Urothelium cell line (cell line): ENCODE results near the gene FAM25C.
"Not testable (repeated sequence)": the region's sequence is repeated elsewhere in the genome, so short reads cannot be mapped to it uniquely, and the experiment has no call there.

Experiments used
- DNase-seq: peaks from one replicate; pipeline ENCODE4 v3.0.0; 2011; ENCODE audit warnings: low spot score, mixed read lengths
- FAIRE-seq: peaks from 2 replicates; lab custom pipeline; 2011; peaks lifted over from hg19 to GRCh38; lab: Jason Lieb, UNC

Gene FAM25C

GRCh38 chr10:47999691-48000090 is at the start of gene FAM25C:
Gene FAM25C (minus strand): TSS chr10:47999791. CDS start chr10:47999765, 26 bp downstream.
- not testable (repeated sequence) for DNase-seq, FAIRE-seq

DNA sequence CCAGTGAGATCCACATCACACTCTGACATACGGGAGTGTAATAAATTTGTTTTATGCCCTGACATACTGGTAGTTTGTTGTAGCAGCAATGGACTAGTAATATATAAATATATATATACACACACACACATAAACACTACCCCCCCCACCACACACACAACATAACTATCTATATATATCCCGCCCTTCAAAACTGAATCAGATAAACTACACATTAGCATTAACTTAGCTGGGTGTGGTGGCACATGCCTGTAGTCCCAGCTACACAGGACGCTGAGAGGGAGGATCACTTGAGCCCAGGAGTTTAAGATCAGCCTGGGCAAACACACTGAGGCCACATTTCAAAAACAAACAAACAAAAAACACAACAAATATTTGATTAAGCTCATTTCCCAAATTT is 45.0 kb upstream of the FAM25C start:
- not testable (repeated sequence) for FAIRE-seq, DNase-seq

DNA sequence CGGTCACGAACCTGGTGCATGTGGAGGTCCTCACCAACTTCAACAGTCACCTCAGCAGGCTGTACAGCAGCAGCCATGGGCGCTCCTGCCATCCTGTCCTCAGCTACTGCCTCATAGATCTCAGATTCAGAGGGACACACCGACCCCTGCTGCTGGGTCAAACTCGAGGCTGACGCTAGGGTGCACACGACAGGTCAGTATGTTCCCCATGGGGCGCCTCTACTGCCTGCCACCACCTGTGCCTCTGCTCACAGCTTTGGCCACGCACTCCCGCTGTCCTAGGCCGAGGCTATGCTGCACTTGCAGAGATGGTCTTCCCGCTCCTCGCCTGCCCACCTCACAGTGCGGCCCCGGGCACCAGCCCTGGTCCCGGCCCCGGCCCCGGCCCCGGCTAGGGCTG is 31.8 kb upstream of the FAM25C start:
- FAIRE-seq, DNase-seq: not testable (repeated sequence)

GRCh38 chr10:48002306-48002705 is 2.7 kb upstream of the FAM25C start:
- not testable (repeated sequence) for FAIRE-seq, DNase-seq

GRCh38 chr10:47994045-47994444 is 5.5 kb downstream of the FAM25C start:
- DNase-seq, FAIRE-seq: not testable (repeated sequence)

DNA sequence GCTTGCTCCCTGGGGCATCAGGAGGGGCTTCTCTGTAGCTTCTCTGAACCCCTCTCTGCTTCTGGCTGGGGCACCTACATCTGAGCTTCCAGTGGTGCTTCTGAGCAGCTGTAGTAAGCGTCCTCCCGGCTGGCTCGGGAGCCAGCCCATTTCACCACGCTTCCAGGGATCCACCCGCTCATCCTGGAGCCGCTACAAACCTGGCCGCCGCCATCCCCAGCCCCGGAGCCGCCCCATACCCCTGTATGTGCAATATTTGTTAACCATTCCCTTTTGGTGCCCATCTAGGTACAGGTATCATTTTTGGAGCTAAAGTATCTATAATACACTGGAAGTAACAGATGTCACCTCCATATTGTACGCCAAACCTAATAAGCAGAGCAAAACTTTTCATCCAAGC is 7.0 kb downstream of the FAM25C start:
- DNase-seq, FAIRE-seq: not testable (repeated sequence)

- not testable (repeated sequence) for DNase-seq, FAIRE-seq
These were observed 7.9 kb downstream of the FAM25C start for GRCh38 chr10:47991706-47992105.

DNA sequence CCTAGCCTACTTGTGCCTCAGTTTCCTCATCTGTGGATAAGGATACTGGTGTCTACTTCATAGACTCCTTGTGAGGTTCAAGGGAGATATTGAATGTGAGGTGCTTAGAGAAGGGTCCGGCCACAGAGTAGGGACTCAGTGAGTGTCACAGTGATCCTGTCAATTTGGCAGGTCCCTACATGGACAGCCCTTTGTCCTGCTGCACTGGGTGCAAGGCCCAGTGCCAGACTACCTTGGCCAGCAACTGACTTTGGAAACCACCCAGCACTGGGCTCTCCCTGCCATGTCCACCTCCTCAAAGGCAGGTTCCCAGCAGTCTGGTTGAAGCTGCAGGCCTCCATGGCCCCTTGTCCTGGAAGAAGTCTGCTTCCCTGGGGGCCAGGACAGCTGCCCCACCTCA is 9.5 kb downstream of the FAM25C start:
- DNase-seq = not testable (repeated sequence)

DNA sequence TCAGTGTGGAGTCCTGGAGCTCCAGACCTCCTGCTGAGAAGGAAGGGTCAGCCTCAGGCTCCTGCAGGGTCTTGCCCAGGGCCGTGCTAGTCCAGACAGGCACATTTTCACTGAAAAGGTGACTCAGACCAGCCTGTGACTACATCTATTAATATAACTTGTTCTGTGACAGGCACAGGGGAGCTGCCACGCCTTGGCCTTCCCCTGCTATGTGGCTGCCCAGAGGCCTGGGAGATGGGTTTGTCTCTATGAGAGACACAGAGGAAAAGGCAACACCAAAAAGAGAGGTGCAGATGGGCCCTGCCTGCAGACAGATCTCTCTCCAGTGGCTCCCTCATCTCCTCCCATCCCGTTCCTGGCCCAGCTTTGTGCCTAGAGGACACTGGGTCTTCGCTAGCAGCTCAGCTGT is 10.0 kb downstream of the FAM25C start:
- not testable (repeated sequence) for FAIRE-seq, DNase-seq

More for the DNA sequence above, 9.5 kb downstream of the FAM25C start:
- not testable (repeated sequence) for FAIRE-seq

- peak; percentile 37 for DNase-seq
- FAIRE-seq = not testable (repeated sequence)
These were observed 10.7 kb downstream of the FAM25C start for GRCh38 chr10:47988718-47989541.

- not testable (repeated sequence) for FAIRE-seq, DNase-seq
These were observed 11.6 kb downstream of the FAM25C start for GRCh38 chr10:47987952-47988351.

- not testable (repeated sequence) for FAIRE-seq
These were observed 13.0 kb downstream of the FAM25C start for GRCh38 chr10:47986413-47987230.

DNA sequence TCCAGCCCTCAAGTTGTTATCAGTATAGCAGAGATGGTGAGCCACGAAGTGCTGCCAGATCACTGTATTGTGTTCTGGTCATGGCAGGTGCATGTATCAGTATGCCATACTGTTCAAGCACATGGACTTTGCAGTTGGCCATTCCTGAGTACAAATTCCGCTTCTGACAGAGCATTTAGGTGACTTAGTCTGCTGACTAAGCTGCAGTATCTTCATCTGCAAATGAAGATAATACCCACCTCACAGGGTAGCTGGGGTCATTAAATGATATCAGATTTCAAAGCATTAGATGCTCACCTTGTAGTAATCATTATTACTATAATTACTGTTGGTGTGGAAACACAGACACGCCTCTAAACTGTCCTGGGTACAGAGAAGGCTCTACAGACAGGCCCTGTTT is 24.2 kb downstream of the FAM25C start:
- FAIRE-seq, DNase-seq: not testable (repeated sequence)

More at GRCh38 chr10:47986413-47987230, 13.0 kb downstream of the FAM25C start:
- DNase-seq = not testable (repeated sequence)

GRCh38 chr10:47973131-47973530 is 26.5 kb downstream of the FAM25C start:
- not testable (repeated sequence) for FAIRE-seq, DNase-seq

DNA sequence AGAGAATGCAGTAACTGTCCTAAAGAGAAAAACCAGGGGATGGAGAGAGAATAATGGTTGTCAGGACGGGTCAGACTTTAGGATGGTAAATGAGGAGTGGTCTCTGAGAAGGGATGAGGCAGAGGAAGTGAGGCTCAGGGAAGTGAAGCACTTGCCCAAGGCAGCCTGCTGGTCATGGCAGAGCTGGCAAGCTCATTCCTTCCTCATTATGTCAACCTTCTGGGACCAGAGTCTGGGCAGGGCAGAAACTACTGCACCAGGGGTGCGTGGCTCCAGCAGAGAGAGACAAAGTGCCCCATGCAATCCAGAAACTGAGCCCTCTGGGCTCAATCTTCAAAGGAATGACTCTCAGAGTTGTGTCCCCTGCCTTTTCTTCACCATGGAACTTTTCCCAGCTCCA is 27.5 kb downstream of the FAM25C start:
- not testable (repeated sequence) for FAIRE-seq

GRCh38 chr10:47971598-47971997 is 28.0 kb downstream of the FAM25C start:
- not testable (repeated sequence) for DNase-seq, FAIRE-seq

More for the DNA sequence above, 27.5 kb downstream of the FAM25C start:
- DNase-seq = not testable (repeated sequence)

GRCh38 chr10:47970047-47970446 is 29.5 kb downstream of the FAM25C start:
- not testable (repeated sequence) for DNase-seq, FAIRE-seq

DNA sequence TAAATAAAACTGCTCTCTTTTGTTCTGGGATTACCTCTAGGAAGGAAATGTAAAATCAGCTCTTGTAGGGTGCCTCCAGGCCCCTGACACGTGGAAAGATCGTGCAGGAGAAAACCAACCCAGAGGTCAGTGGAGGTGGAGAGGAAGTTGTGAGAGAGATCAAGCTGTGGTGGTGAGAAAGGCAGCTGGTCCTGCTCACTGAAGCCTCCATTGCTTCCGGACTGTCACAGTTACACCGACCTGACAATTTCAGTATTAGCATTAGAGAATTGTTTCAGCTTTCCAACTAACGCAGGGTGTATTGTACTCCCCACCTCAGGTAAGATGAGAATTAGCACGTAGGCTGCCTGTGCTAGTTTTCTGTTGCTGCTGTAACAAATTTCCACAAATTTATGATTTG is 30.6 kb downstream of the FAM25C start:
- FAIRE-seq, DNase-seq: not testable (repeated sequence)

GRCh38 chr10:47964280-47965063 is 35.1 kb downstream of the FAM25C start:
- not testable (repeated sequence) for FAIRE-seq, DNase-seq

DNA sequence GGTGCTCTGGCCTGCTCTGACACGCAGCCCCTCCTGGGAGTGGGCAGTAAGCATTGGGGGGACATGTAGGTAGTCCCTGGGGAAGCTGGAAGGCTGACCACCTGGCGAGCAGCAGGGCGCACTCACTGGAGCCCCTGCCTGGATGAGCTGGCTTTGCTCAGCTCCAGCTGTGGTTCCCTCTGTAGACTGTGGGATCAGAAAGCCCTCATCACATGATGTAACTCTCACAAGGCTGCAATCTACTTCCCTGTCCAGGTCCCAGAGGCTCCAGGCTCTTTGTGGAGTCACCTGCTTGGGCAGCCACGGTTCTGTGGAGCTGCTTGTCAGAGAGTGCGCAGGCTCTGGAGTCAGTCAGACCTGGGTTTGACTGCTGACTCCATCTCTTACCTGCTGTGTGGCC is 36.8 kb downstream of the FAM25C start:
- FAIRE-seq, DNase-seq: not testable (repeated sequence)
